NCI-H2081 treated with DMSO at 0.1 percent for 48 hours (cell line): ENCODE measurements around the gene CMPK1.

Source experiments
- DNase-seq: peaks from one replicate; lab custom pipeline; 2025; lab: John Stamatoyannopoulos, UW

Gene CMPK1

GRCh38 chr1:47424336-47424982, 90.9 kb downstream of the CMPK1 start:
- DNase-seq, result no peak
